Transverse colon (tissue), 4 donors: Measurements from ENCODE around the gene KCTD16. TPM values are rescaled to one million over a fixed set of nuclear protein-coding genes. Genes with fewer than 3 reads are reported as not detected.

Experiments
- DNase-seq: peaks from one replicate; pipeline ENCODE4 v3.0.0-alpha.2; 2019
- H3K27ac ChIP-seq, 4 donors: fragments of 200-600 bp; sonication (generic); 2 replicates each; pipeline ENCODE4 v1.5.1; 2016 to 2018; ENCODE audit warnings: inconsistent platforms in 4 of 4
- H3K27me3 ChIP-seq: fragments of 200-600 bp; sonication (generic); 2 replicates; pipeline ENCODE4 v1.5.1; 2017; ENCODE audit warnings: inconsistent platforms
- H3K36me3 ChIP-seq, 4 donors: fragments of 200-600 bp; sonication (generic); 2 replicates each; pipeline ENCODE4 v1.5.1; 2017 to 2019; ENCODE audit warnings: inconsistent platforms in 4 of 4
- H3K4me1 ChIP-seq, 4 donors: fragments of 200-600 bp; sonication (generic); 2 replicates each; pipeline ENCODE4 v1.5.1; 2017 to 2020; ENCODE audit warnings: inconsistent platforms in 4 of 4
- H3K4me3 ChIP-seq, 4 donors: fragments of 200-600 bp; sonication (generic); 1 replicate in 1 of 4; 2 replicates in 3 of 4; pipeline versions ENCODE4 v1.5.1 to v1.6.1; 2017 to 2019; ENCODE audit warnings: inconsistent platforms in 4 of 4
- H3K9me3 ChIP-seq, 2 donors: fragments of 200-600 bp; sonication (generic); 2 replicates each; pipeline ENCODE4 v1.5.1; 2017 to 2019; ENCODE audit warnings: inconsistent platforms in 2 of 2
- EP300 ChIP-seq: sonication (generic); formaldehyde crosslinking; IDR thresholded peaks from one replicate; pipeline ENCODE4 v1.6.1; 2017; ENCODE audit warnings: antibody characterized with exemption, low read depth
- POLR2A ChIP-seq: fragments of 450-650 bp; IDR thresholded peaks from one replicate; pipeline ENCODE4 v1.6.1; 2016; ENCODE audit warnings: antibody characterized with exemption, mild to moderate bottlenecking, moderate library complexity
- POLR2AphosphoS5 ChIP-seq, 3 donors: sonication (generic); formaldehyde crosslinking; IDR thresholded peaks; one replicate each; pipeline ENCODE4 v1.6.1; 2016; ENCODE audit warnings: antibody characterized with exemption in 3 of 3
- WGBS, 2 donors: methylation state at CpG; one replicate each; pipeline ENCODE4 v1.1.5; 2018; ENCODE audit warnings: low coverage in 1 of 2; 5-methylcytosine and 5-hydroxymethylcytosine counted together
- in situ Hi-C, 4 donors: fragments of 200-750 bp; cut with MboI; loops; one replicate each; pipeline versions ENCODE4 v1.15.0 to v1.15.1; 2017; ENCODE audit warnings: low sequenced_read_pairs in 3 of 4, low pct_ligation_motif_present in 1 of 4, low pct_unique_long_range_greater_than_20kb in 1 of 4
- intact Hi-C: fragments of 100-400 bp; cut with DNase I; formaldehyde crosslinking; loops from one replicate; pipeline ENCODE4 v1.15.1; 2023; ENCODE audit warnings: low total_unique reads
- total RNA-seq, 4 donors: library from RNA; depleted of rRNA; stranded (reverse); fragments of >200 nt; gene quantifications; one replicate each; pipeline ENCODE4 v1.1.0, GENCODE V29; 2016
- TF ChIP-seq, protein P1 (sequence below), 5 experiments: fragments of 200-600 bp in 3 of 5; fragments of 450-650 bp in 2 of 5; sonication (generic) in 3 of 5; IDR thresholded peaks; 1 replicate in 2 of 5; 2 replicates in 3 of 5; pipeline ENCODE4 v1.5.1; 2016 to 2017; ENCODE audit warnings: antibody characterized with exemption in 5 of 5, inconsistent platforms in 3 of 5, mild to moderate bottlenecking in 2 of 5, moderate library complexity in 1 of 5

The KCTD16 gene
- total RNA-seq, 4 donors from 2014 or later, result under 0.01 to 0.14 TPM; not detected in 2

- Histone ChIP-seq H3K4me3 (no peak overlapping the region), H3K27me3 (no peaks in the 10 kb centered on the region), H3K9me3 (no peaks in the 10 kb centered on the region), H3K36me3 (no peaks in the 10 kb centered on the region), H3K4me1 (no peaks in the 10 kb centered on the region), H3K27ac (no peak overlapping the region)
- 57 to 83% methylated on average over 3 of the region's 3 CpGs for WGBS, 2 donors
- no peak for DNase-seq
- TF ChIP-seq EP300 (no peak), POLR2A (no peak), POLR2AphosphoS5 (IDR thresholded peaks at IDR 0.05) (no peak)
- TF ChIP-seq, protein P1, sequence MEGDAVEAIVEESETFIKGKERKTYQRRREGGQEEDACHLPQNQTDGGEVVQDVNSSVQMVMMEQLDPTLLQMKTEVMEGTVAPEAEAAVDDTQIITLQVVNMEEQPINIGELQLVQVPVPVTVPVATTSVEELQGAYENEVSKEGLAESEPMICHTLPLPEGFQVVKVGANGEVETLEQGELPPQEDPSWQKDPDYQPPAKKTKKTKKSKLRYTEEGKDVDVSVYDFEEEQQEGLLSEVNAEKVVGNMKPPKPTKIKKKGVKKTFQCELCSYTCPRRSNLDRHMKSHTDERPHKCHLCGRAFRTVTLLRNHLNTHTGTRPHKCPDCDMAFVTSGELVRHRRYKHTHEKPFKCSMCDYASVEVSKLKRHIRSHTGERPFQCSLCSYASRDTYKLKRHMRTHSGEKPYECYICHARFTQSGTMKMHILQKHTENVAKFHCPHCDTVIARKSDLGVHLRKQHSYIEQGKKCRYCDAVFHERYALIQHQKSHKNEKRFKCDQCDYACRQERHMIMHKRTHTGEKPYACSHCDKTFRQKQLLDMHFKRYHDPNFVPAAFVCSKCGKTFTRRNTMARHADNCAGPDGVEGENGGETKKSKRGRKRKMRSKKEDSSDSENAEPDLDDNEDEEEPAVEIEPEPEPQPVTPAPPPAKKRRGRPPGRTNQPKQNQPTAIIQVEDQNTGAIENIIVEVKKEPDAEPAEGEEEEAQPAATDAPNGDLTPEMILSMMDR (IDR thresholded peaks at IDR 0.05), result no peak
- in situ Hi-C loops (no loop called here), intact Hi-C loops (no loop called here)
Observed at GRCh38 chr5:144457160-144457559, 286.5 kb downstream of the KCTD16 start.

DNA sequence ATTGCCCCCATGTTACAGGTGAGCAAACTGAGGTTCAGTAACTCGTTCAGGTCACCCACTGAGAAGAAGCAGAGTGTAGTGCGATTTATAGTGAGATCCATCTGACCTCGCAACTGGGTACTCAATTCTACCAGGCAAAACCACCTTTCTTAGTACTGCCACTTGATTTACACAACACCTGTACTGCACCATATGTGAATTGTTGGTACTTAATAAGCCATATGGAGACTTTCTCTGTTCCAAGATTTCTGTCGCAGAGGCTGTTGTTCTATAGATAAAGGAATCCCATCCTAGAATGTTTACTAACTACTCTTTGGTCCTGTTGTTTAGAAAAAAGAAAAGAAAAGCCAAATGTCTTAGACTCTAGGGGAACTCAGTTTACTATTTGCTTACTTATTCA is 287.5 kb downstream of the KCTD16 start:
- Histone ChIP-seq H3K4me1 (no peaks in the 10 kb centered on the region), H3K27ac (no peak overlapping the region), H3K27me3 (no peaks in the 10 kb centered on the region), H3K4me3 (no peak overlapping the region), H3K36me3 (no peaks in the 10 kb centered on the region), H3K9me3 (no peaks in the 10 kb centered on the region)
- WGBS, 2 donors, result 88 to 90% methylated on average over 4 of the region's 4 CpGs
- intact Hi-C loops, result no loop called here
- in situ Hi-C loops, result no loop called here
- no peak for DNase-seq
- no peak for TF ChIP-seq POLR2AphosphoS5 (IDR thresholded peaks at IDR 0.05)
- no peak for TF ChIP-seq EP300
- TF ChIP-seq POLR2A, result no peak
- TF ChIP-seq, protein P1 (IDR thresholded peaks at IDR 0.05), result no peak

- Histone ChIP-seq H3K4me1 (no peaks in the 10 kb centered on the region), H3K27me3 (no peaks in the 10 kb centered on the region), H3K4me3 (no peak overlapping the region), H3K36me3 (no peaks in the 10 kb centered on the region), H3K9me3 (no peaks in the 10 kb centered on the region), H3K27ac (no peak overlapping the region)
- DNase-seq, result no peak
- 36% methylated on average over 1 of the region's 1 CpG; no CpG with 5 or more reads in 1 of the 2 donors for WGBS, 2 donors
- in situ Hi-C loops (no loop called here), intact Hi-C loops (no loop called here)
- TF ChIP-seq, protein P1 (IDR thresholded peaks at IDR 0.05), result no peak
- TF ChIP-seq EP300, result no peak
- TF ChIP-seq POLR2AphosphoS5 (IDR thresholded peaks at IDR 0.05), result no peak
- no peak for TF ChIP-seq POLR2A
Observed at GRCh38 chr5:144460600-144460999, 289.9 kb downstream of the KCTD16 start.

GRCh38 chr5:144462577-144462976 is 291.9 kb downstream of the KCTD16 start:
- in situ Hi-C loops, result no loop called here
- H3K4me1 ChIP-seq, result no peaks in the 10 kb centered on the region
- intact Hi-C loops, result no loop called here

More at GRCh38 chr5:144462577-144462976, 291.9 kb downstream of the KCTD16 start:
- H3K27me3 ChIP-seq, result no peaks in the 10 kb centered on the region
- H3K9me3 ChIP-seq, result no peaks in the 10 kb centered on the region
- no peak for DNase-seq
- H3K27ac ChIP-seq, result no peak overlapping the region
- no peak overlapping the region for H3K4me3 ChIP-seq
- no peaks in the 10 kb centered on the region for H3K36me3 ChIP-seq
- TF ChIP-seq, protein P1 (IDR thresholded peaks at IDR 0.05), result no peak
- TF ChIP-seq POLR2AphosphoS5 (IDR thresholded peaks at IDR 0.05) (no peak), POLR2A (no peak), EP300 (no peak)
- WGBS, 2 donors, result 68 to 81% methylated on average over 2 of the region's 2 CpGs
